Measurements from ENCODE around the gene NT5C. TPM values are rescaled to one million over a fixed set of nuclear protein-coding genes. Genes with fewer than 3 reads are reported as not detected.

The NT5C gene
- total RNA-seq, 2 donors from 2014 or later, result 76.9 to 87.9 TPM

- no peaks in the 10 kb centered on the region for H3K9me3 Mint-ChIP-seq
These were observed 26.1 kb downstream of the NT5C start for GRCh38 chr17:75105126-75106080.

GRCh38 chr17:75103601-75104554 lies 27.7 kb downstream of the NT5C start:
- no peaks in the 10 kb centered on the region for H3K27me3 Mint-ChIP-seq
- H3K4me3 Mint-ChIP-seq, result no peak overlapping the region
- H3K9me3 Mint-ChIP-seq, result no peaks in the 10 kb centered on the region
- no peak overlapping the region for H3K27ac Mint-ChIP-seq
- no peaks in the 10 kb centered on the region for H3K36me3 Mint-ChIP-seq
- DNase-seq (ENCODE audit: low spot score), result no peak
- no peak for ATAC-seq
- H3K4me1 Mint-ChIP-seq (ENCODE audit: low read depth in 2 of 2), result peaks cover 6 to 7% of the 10 kb centered on the region in 2 donors

More at GRCh38 chr17:75105126-75106080, 26.1 kb downstream of the NT5C start:
- H3K4me3 Mint-ChIP-seq, result no peak overlapping the region
- peaks cover 10 to 13% of the 10 kb centered on the region in 2 donors for H3K4me1 Mint-ChIP-seq (ENCODE audit: low read depth in 2 of 2)
- no peaks in the 10 kb centered on the region for H3K36me3 Mint-ChIP-seq
- no peak overlapping the region for H3K27ac Mint-ChIP-seq
- DNase-seq (ENCODE audit: low spot score), result no peak
- H3K27me3 Mint-ChIP-seq, result no peaks in the 10 kb centered on the region
- ATAC-seq, result no peak

GRCh38 chr17:75102385-75102821 lies 29.1 kb downstream of the NT5C start:
- no peaks in the 10 kb centered on the region for H3K9me3 Mint-ChIP-seq
- H3K4me1 Mint-ChIP-seq (ENCODE audit: low read depth in 2 of 2), result no peaks in the 10 kb centered on the region
- no peak for ATAC-seq
- no peak overlapping the region for H3K27ac Mint-ChIP-seq
- no peaks in the 10 kb centered on the region for H3K36me3 Mint-ChIP-seq
- DNase-seq (ENCODE audit: low spot score), result no peak
- no peaks in the 10 kb centered on the region for H3K27me3 Mint-ChIP-seq
- H3K4me3 Mint-ChIP-seq, result no peak overlapping the region

GRCh38 chr17:75099881-75100595 lies 31.5 kb downstream of the NT5C start:
- H3K9me3 Mint-ChIP-seq, result no peaks in the 10 kb centered on the region
- no peaks in the 10 kb centered on the region for H3K36me3 Mint-ChIP-seq

GRCh38 chr17:75098861-75099260 lies 32.7 kb downstream of the NT5C start:
- no peak for DNase-seq (ENCODE audit: low spot score)
- H3K27me3 Mint-ChIP-seq, result no peaks in the 10 kb centered on the region
- ATAC-seq, result no peak
- H3K9me3 Mint-ChIP-seq, result no peaks in the 10 kb centered on the region
- no peaks in the 10 kb centered on the region for H3K4me1 Mint-ChIP-seq (ENCODE audit: low read depth in 2 of 2)
- no peak overlapping the region for H3K4me3 Mint-ChIP-seq
- no peak overlapping the region for H3K27ac Mint-ChIP-seq
- H3K36me3 Mint-ChIP-seq, result no peaks in the 10 kb centered on the region

More at GRCh38 chr17:75099881-75100595, 31.5 kb downstream of the NT5C start:
- Mint-ChIP-seq H3K4me1 (ENCODE audit: low read depth in 2 of 2) (no peaks in the 10 kb centered on the region), H3K27me3 (no peaks in the 10 kb centered on the region), H3K27ac (no peak overlapping the region), H3K4me3 (no peak overlapping the region)
- DNase-seq (ENCODE audit: low spot score) (no peak), ATAC-seq (no peak)

GRCh38 chr17:75097865-75098264 lies 33.7 kb downstream of the NT5C start:
- Mint-ChIP-seq H3K4me3 (no peak overlapping the region), H3K27me3 (no peaks in the 10 kb centered on the region), H3K27ac (no peak overlapping the region), H3K36me3 (no peaks in the 10 kb centered on the region), H3K9me3 (no peaks in the 10 kb centered on the region), H3K4me1 (ENCODE audit: low read depth in 2 of 2) (no peaks in the 10 kb centered on the region)
- ATAC-seq (no peak), DNase-seq (ENCODE audit: low spot score) (no peak)

- H3K27ac Mint-ChIP-seq, result no peak overlapping the region
- DNase-seq (ENCODE audit: low spot score) (no peak), ATAC-seq (peak in 1 of 2 donors; percentile 45)
- peaks cover 0 to 6% of the 10 kb centered on the region in 2 donors for H3K4me1 Mint-ChIP-seq (ENCODE audit: low read depth in 2 of 2)
- H3K27me3 Mint-ChIP-seq, result no peaks in the 10 kb centered on the region
- no peaks in the 10 kb centered on the region for H3K36me3 Mint-ChIP-seq
- H3K9me3 Mint-ChIP-seq, result no peaks in the 10 kb centered on the region
- H3K4me3 Mint-ChIP-seq, result no peak overlapping the region
These were observed 35.4 kb downstream of the NT5C start for GRCh38 chr17:75096082-75096625.

- Mint-ChIP-seq H3K27ac (no peak overlapping the region), H3K4me3 (no peak overlapping the region), H3K9me3 (no peaks in the 10 kb centered on the region), H3K4me1 (ENCODE audit: low read depth in 2 of 2) (peaks cover 0 to 14% of the 10 kb centered on the region in 2 donors), H3K36me3 (no peaks in the 10 kb centered on the region), H3K27me3 (no peaks in the 10 kb centered on the region)
- no peak for DNase-seq (ENCODE audit: low spot score)
- no peak for ATAC-seq
These were observed 36.6 kb downstream of the NT5C start for GRCh38 chr17:75094871-75095399.

- ATAC-seq (no peak), DNase-seq (ENCODE audit: low spot score) (no peak)
- Mint-ChIP-seq H3K27me3 (no peaks in the 10 kb centered on the region), H3K36me3 (no peaks in the 10 kb centered on the region), H3K4me3 (no peak overlapping the region), H3K9me3 (no peaks in the 10 kb centered on the region), H3K27ac (no peak overlapping the region), H3K4me1 (ENCODE audit: low read depth in 2 of 2) (peaks cover 5 to 18% of the 10 kb centered on the region in 2 donors)
These were observed 37.9 kb downstream of the NT5C start for GRCh38 chr17:75093548-75094158.

GRCh38 chr17:75091855-75092327 lies 39.7 kb downstream of the NT5C start:
- no peak for ATAC-seq
- Mint-ChIP-seq H3K4me3 (no peak overlapping the region), H3K27ac (no peak overlapping the region)

GRCh38 chr17:75090871-75091854 lies 40.4 kb downstream of the NT5C start:
- Mint-ChIP-seq H3K27ac (no peak overlapping the region), H3K4me1 (ENCODE audit: low read depth in 2 of 2) (peaks cover 16 to 23% of the 10 kb centered on the region in 2 donors), H3K27me3 (no peaks in the 10 kb centered on the region), H3K9me3 (no peaks in the 10 kb centered on the region), H3K4me3 (no peak overlapping the region), H3K36me3 (no peaks in the 10 kb centered on the region)
- ATAC-seq, result no peak
- no peak for DNase-seq (ENCODE audit: low spot score)

More at GRCh38 chr17:75091855-75092327, 39.7 kb downstream of the NT5C start:
- Mint-ChIP-seq H3K4me1 (ENCODE audit: low read depth in 2 of 2) (peaks cover 10 to 18% of the 10 kb centered on the region in 2 donors), H3K9me3 (no peaks in the 10 kb centered on the region), H3K27me3 (no peaks in the 10 kb centered on the region), H3K36me3 (no peaks in the 10 kb centered on the region)
- no peak for DNase-seq (ENCODE audit: low spot score)
